Right cardiac atrium (tissue), 5 donors: ENCODE data around the gene LRP1. TPM values are rescaled to one million over a fixed set of nuclear protein-coding genes. Genes with fewer than 3 reads are reported as not detected.

Experiments used
- ATAC-seq, 2 donors: fragments of 200-7000 bp; cut with Tn5 transposase; one replicate each; pipeline versions ENCODE4 v1.8.0 to v1.9.1; 2020; ENCODE audit warnings: moderate library complexity in 2 of 2, mild to moderate bottlenecking in 1 of 2
- DNase-seq, 3 donors: peaks; one replicate each; pipeline ENCODE4 v3.0.0-alpha.2; 2020
- H3K27ac ChIP-seq: one replicate; pipeline ENCODE4 v1.5.1; 2013; ENCODE audit warnings: mild to moderate bottlenecking, low read length, control low read depth, moderate library complexity
- H3K27me3 ChIP-seq: one replicate; pipeline ENCODE4 v1.6.1; 2013; ENCODE audit not compliant: control insufficient read depth, insufficient read depth
- H3K4me1 ChIP-seq: one replicate; pipeline ENCODE4 v1.6.1; 2013; ENCODE audit warnings: low read length; ENCODE audit not compliant: control insufficient read depth, insufficient read depth
- H3K4me3 ChIP-seq: one replicate; pipeline ENCODE4 v1.5.1; 2013; ENCODE audit warnings: low read length, control low read depth
- H3K9me3 ChIP-seq: one replicate; pipeline ENCODE4 v1.6.1; 2013; ENCODE audit warnings: low read length; ENCODE audit not compliant: control insufficient read depth
- WGBS: extraction: QIAGEN DNeasy Blood & Tissue Kit; methylation state at CpG from one replicate; pipeline ENCODE4 v1.1.7; 2013; 5-methylcytosine and 5-hydroxymethylcytosine counted together
- intact Hi-C, 4 donors: fragments of 100-400 bp; cut with DNase I; formaldehyde crosslinking; loops; one replicate each; pipeline versions ENCODE4 v1.11.0 to v1.14.0; 2022 to 2023
- microRNA-seq, 2 donors: library from miRNA; unstranded; fragments of <30 nt; microRNA quantifications; one replicate each; pipeline ENCODE4 v1.2.0, GENCODE V29; 2020 to 2021
- polyA plus RNA-seq: library from polyadenylated mRNA; stranded (reverse); fragments of 200-250 nt; gene quantifications from one replicate; pipeline ENCODE4 v1.2.3, GENCODE V29; 2013
- total RNA-seq, 4 donors: library from RNA; stranded (reverse); fragmentation: NEBNext Ultra II Directional; extraction: Animal tissue kit (Norgen Biotek cat#: 25700); gene quantifications; one replicate each; pipeline ENCODE4 v1.2.1, GENCODE V29; 2021
- donor health status: healthy with polysubstance abuse.
- donor health status: DM: no; HTN: yes; CAD: no.
- donor health status: DM: no; HTN: no; CAD: no.
- donor health status: DM: no; HTN: yes; CAD: no; lungs with severe emphysema.
- donor health status: DM: yes; HTN: yes; CAD: no.

Gene LRP1
- total and polyA plus RNA-seq, 5 donors = 55.0 to 181 (median 140) TPM

DNA sequence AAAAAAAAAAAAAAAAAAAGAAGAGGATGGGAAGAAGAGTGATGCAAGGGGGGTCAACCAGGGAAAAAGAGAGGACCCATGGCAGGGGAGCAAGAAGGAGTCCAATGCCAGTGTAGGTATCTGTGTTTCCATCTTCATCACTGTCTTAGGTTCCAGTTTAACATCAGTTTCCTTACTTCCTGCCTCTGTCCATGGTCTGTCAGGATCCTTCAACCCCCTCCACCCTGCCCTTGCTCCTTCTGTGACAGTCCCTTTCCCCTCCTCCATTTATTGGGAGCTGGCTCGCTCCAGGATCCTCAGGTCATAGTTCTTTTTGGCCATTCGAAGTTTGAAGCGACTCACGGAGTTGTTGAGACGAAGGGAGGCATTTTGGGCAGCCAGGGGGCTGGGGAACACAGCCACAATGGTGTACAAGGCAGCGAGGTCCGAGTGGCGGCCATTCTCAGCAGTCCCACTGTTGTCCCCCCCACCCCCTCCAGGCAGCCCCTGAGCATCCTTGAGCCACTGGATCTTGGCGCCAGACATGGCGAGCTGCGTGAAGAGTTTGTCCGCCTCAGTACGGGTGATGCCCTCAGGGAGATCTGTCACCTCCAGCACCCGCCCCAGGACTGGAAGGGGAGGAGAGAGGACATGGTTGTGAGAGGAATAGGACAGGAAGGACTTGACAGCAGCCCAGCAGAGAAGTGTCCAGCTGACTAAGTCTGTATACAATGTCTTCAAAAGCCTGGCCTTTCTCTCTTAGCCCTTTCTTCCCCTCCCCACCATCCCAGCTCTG is 126.4 kb downstream of the LRP1 start:
- no peaks in the 10 kb centered on the region for H3K27me3 ChIP-seq
- no peak overlapping the region for H3K27ac ChIP-seq
- intact Hi-C loops = no loop called here
- 89% methylated on average over 14 of the region's 14 CpGs for WGBS
- no peaks in the 10 kb centered on the region for H3K4me1 ChIP-seq
- ATAC-seq (no peak), DNase-seq (no peak)
- H3K4me3 ChIP-seq = no peak overlapping the region
- H3K9me3 ChIP-seq = no peaks in the 10 kb centered on the region

DNA sequence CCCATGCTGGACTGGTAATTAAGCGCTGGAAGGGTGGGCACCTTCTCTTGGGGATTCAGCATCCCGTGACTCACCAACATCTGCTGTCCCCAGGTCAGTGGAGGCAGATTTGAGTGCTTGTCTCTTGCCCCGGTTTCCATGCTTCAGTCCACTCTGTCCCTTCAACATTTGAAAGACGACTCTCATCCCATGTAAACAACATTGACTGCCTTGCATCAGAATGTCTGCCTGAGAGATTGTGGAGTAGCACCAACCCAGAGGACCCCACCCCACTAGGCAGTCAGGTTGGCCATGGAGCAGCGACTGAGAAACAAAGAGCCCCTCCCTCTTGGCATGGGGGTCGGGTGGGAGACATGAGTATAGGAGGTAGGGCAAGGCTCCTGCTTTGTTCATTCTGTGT is 127.6 kb downstream of the LRP1 start:
- intact Hi-C loops = no loop called here
- Histone ChIP-seq H3K4me3 (no peak overlapping the region), H3K27me3 (no peaks in the 10 kb centered on the region), H3K4me1 (peaks cover 3% of the 10 kb centered on the region), H3K9me3 (no peaks in the 10 kb centered on the region), H3K27ac (no peak overlapping the region)
- WGBS = 88% methylated on average over 6 of the region's 6 CpGs
- no peak for DNase-seq
- no peak for ATAC-seq

DNA sequence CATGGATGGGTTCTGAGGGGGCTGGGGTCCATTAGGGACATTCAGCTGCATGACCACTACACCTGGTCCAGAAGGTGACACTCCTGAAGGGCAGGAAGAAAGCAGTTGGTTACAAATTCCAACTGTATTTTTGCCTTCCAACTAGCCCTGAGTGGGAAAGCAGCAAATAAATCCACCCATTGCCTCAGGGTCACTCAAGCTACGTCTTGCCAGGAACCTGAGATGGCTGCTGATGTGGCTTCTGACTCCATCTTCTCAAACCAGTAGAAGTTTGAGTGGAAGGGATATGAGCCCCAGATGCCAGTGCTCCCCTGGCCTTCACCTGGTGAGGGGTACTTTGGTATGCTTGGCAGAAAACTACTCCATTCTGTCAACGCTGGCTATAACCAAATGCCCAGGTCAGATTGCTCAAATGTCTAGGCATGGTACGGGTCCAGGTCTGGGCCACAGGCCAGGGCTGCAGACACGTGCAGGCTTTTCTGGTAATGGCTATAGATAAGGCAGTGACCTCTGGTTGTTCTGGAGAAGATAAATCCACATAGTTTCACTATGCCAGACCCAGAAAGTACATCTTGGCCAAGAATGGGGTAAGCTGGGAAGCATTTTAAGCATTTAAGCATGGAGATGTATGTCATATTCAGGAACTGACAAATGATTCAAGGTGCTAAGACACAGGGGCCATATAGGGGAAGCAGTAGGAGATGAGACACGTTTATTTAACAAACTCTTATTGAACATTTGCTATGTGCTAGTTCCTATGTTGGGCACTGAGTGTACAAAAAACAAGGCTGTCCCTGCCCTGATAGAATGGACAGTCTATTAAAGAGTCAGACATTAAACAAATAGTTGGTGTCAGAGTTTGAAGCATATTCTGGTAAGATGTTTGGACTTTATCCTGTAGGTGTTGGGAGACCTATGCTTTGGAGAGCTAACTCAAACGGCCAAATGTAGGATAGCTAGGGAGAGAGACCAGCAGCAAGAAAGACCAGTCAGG is 131.0 kb downstream of the LRP1 start:
- 51% methylated on average over 6 of the region's 6 CpGs for WGBS
- DNase-seq (peak; percentile 39 to 80 (median 79)), ATAC-seq (peak; percentile 68)
- Histone ChIP-seq H3K27ac (peak overlapping the region; percentile 63), H3K4me1 (peaks cover 3% of the 10 kb centered on the region), H3K4me3 (no peak overlapping the region), H3K9me3 (no peaks in the 10 kb centered on the region), H3K27me3 (no peaks in the 10 kb centered on the region)
- intact Hi-C loops = no loop called here

DNA sequence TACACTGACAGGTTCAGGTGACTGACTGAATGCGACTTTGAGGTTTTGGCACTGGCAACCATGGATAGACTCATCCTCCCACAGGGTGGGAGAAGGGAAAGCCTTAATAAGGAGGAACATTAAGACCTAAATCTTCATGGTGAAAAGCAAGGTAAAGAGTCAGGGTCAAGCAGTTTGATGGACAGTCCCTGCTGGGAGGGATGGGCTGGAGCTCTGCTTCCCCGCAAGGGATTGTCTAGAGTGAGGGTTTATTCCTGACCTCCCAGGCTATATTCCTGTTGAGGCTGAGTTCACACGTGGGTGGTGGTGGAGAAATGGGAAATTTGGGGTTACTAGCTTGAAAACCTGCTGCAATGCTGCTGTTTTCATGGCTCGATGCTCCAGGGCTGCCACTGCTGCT is 132.1 kb downstream of the LRP1 start:
- DNase-seq = no peak
- H3K27ac ChIP-seq = peak overlapping the region; percentile 31
- peaks cover 3% of the 10 kb centered on the region for H3K4me1 ChIP-seq
- WGBS = 83% methylated on average over 4 of the region's 4 CpGs
- ATAC-seq = no peak
- no peaks in the 10 kb centered on the region for H3K27me3 ChIP-seq
- H3K4me3 ChIP-seq = no peak overlapping the region
- H3K9me3 ChIP-seq = no peaks in the 10 kb centered on the region
- intact Hi-C loops = no loop called here

DNA sequence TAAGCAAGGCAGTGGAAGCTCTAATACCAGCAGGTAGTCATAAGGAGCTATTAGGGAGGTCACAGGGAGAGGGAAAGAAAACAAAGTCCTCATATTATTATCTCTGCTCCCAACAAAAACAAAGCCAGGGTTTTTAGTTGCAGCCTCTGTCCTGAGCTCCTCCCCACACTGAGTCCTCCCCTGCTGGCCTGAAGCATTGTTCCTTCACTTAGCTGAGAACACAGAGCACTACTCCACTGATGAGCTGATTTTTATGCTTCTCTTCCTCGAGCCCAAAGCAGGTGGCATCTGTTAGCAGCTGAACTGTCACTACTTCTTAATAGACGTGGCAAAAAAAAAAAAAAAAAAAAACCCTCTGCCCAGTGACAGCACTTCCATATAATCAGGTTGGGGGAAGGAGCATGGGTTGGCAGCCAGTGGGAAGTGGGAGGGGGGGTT is 133.2 kb downstream of the LRP1 start:
- WGBS = 52% methylated on average over 2 of the region's 2 CpGs
- Histone ChIP-seq H3K4me1 (peaks cover 3% of the 10 kb centered on the region), H3K27ac (peak overlapping the region; percentile 65), H3K9me3 (no peaks in the 10 kb centered on the region), H3K4me3 (no peak overlapping the region), H3K27me3 (no peaks in the 10 kb centered on the region)
- DNase-seq (no peak), ATAC-seq (peak; percentile 16 to 58)
- intact Hi-C loops = no loop called here

DNA sequence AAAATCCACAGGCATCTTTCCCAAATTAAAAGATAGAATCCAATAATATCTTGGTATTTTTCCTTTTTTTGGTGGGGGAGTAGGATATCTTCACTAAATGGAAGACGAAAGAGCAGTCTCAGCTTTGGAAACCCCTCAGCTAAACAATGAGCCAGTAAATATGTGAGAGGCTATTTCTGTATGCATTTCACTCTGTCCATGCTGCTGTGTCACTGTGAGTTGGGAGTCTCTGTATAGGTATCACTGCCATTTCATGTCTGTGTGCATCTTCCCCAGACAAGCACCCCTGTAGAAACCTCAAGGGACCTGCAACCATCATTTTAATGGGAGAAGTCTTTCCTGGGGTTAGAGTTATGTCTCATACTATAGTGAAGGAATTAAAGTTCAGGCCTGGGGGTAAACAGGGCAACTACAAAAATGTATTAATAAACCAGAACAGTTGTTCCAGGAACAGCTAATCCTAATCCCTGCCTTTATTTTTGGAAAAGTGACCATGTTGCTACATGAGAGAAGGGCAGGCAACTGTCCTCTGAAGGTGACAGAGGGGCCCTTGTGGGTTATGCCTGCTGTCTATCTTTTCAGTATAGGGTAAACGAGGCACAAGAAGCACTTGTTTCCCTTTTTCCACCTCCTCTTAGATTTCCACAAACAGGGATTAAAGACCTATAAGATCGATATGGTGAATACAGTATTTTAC is 134.0 kb downstream of the LRP1 start:
- Histone ChIP-seq H3K27me3 (no peaks in the 10 kb centered on the region), H3K9me3 (no peaks in the 10 kb centered on the region), H3K27ac (no peak overlapping the region), H3K4me3 (no peak overlapping the region), H3K4me1 (peaks cover 3% of the 10 kb centered on the region)
- WGBS = 76% methylated on average over 3 of the region's 3 CpGs
- ATAC-seq (no peak), DNase-seq (no peak)
- intact Hi-C loops = no loop called here

Small RNA genes within 50 kb of the gene (microRNA-seq; reads per million reads assigned to microRNA genes)
- 1.1 to 1.7 reads per million in 2 donors for gene MIR1228

Other genes with a start within 250 kb of the LRP1 start
- under 1 TPM in 2 of 4 donors, not detected in 2; 0.11 to 0.12 TPM for gene SDR9C7, start 194.1 kb upstream of the LRP1 start, total RNA-seq
- 0.05 TPM for gene SDR9C7, start 194.1 kb upstream of the LRP1 start, polyA plus RNA-seq
- gene RDH16, start 170.9 kb upstream of the LRP1 start, total RNA-seq = under 1 TPM; 0.06 to 0.31 (median 0.26) TPM
- 0.29 TPM for gene RDH16, start 170.9 kb upstream of the LRP1 start, polyA plus RNA-seq
- 1 to 10 TPM; 3.7 to 4.5 (median 4.1) TPM for gene ZBTB39, start 121.9 kb upstream of the LRP1 start, total RNA-seq
- 1.9 TPM for gene ZBTB39, start 121.9 kb upstream of the LRP1 start, polyA plus RNA-seq
- not detected for gene TAC3, start 112.0 kb upstream of the LRP1 start, total RNA-seq
- not detected for gene TAC3, start 112.0 kb upstream of the LRP1 start, polyA plus RNA-seq
- gene MYO1A, start 78.4 kb upstream of the LRP1 start, total RNA-seq = under 1 TPM in 3 of 4 donors, not detected in 1; 0.28 to 0.43 (median 0.35) TPM
- 0.02 TPM for gene MYO1A, start 78.4 kb upstream of the LRP1 start, polyA plus RNA-seq
- gene NEMP1, start 49.7 kb upstream of the LRP1 start, total RNA-seq = 1 to 10 TPM; 4.4 to 6.1 (median 5.1) TPM
- 1.6 TPM for gene NEMP1, start 49.7 kb upstream of the LRP1 start, polyA plus RNA-seq
- gene NAB2, start 39.4 kb upstream of the LRP1 start, total RNA-seq = 10 to 100 TPM; 12.8 to 22.7 (median 14.7) TPM
- 13.8 TPM for gene NAB2, start 39.4 kb upstream of the LRP1 start, polyA plus RNA-seq
- 10 to 100 TPM; 77.8 to 89.6 (median 83.6) TPM for gene STAT6, start 17.1 kb upstream of the LRP1 start, total RNA-seq
- gene STAT6, start 17.1 kb upstream of the LRP1 start, polyA plus RNA-seq = 57.6 TPM
- gene LRP1-AS, start 19.1 kb downstream of the LRP1 start, total RNA-seq = not detected
- gene LRP1-AS, start 19.1 kb downstream of the LRP1 start, polyA plus RNA-seq = not detected
- gene NXPH4, start 88.3 kb downstream of the LRP1 start, total RNA-seq = under 1 TPM in 3 of 4 donors, not detected in 1; 0.11 to 0.39 (median 0.29) TPM
- 1.2 TPM for gene NXPH4, start 88.3 kb downstream of the LRP1 start, polyA plus RNA-seq
- 10 to 100 TPM; 27.4 to 33.2 (median 29.9) TPM for gene SHMT2, start 101.2 kb downstream of the LRP1 start, total RNA-seq
- gene SHMT2, start 101.2 kb downstream of the LRP1 start, polyA plus RNA-seq = 17.9 TPM
- 1 to 10 TPM in 3 of 4 donors, under 1 TPM in 1; 0.91 to 2.3 (median 1.6) TPM for gene STAC3, start 122.7 kb downstream of the LRP1 start, total RNA-seq
- 1.2 TPM for gene STAC3, start 122.7 kb downstream of the LRP1 start, polyA plus RNA-seq